ENCODE data around the gene PPM1E. TPM values are rescaled to one million over a fixed set of nuclear protein-coding genes. Genes with fewer than 3 reads are reported as not detected.
A peak's percentile ranks its signal among the peaks of the same experiment; 100 is the strongest.

The PPM1E gene
- total RNA-seq, 2 experiments from 2014 or later: 0.19 to 0.40 TPM

DNA sequence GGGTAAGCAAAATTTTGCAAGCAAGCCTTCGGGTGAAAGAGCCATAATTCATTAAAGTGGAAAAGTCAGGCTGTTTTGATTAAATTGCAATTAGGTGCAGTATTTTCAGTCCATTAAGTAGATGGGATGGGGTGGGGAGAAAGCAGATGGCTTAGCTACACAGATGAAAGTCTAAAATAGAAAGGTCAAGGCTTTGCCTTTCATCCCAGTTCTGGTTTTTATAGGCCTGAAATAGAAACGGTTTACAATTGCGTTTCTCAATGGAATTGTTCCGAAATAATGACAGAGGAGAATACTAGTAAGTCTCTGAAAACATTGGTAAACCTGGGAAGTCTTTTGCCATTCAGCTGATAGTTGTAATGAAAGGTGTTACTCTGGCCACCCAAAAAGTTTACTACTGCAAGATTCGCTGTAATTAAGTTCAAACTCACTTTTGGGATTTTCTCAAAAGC, 1.5 kb downstream of the PPM1E start:
- TF ChIP-seq, protein P1, sequence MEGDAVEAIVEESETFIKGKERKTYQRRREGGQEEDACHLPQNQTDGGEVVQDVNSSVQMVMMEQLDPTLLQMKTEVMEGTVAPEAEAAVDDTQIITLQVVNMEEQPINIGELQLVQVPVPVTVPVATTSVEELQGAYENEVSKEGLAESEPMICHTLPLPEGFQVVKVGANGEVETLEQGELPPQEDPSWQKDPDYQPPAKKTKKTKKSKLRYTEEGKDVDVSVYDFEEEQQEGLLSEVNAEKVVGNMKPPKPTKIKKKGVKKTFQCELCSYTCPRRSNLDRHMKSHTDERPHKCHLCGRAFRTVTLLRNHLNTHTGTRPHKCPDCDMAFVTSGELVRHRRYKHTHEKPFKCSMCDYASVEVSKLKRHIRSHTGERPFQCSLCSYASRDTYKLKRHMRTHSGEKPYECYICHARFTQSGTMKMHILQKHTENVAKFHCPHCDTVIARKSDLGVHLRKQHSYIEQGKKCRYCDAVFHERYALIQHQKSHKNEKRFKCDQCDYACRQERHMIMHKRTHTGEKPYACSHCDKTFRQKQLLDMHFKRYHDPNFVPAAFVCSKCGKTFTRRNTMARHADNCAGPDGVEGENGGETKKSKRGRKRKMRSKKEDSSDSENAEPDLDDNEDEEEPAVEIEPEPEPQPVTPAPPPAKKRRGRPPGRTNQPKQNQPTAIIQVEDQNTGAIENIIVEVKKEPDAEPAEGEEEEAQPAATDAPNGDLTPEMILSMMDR (conservative IDR thresholded peaks at IDR 0.05; ENCODE audit: low read length): no peak
- TF ChIP-seq EZH2phosphoT487 (IDR thresholded peaks at IDR 0.05; ENCODE audit: borderline replicate concordance, low read depth, low read length): no peak
- BruUV-seq (replicated peaks): no TSS peak
- CTCF ChIA-PET (ENCODE audit: unreplicated experiment): no interaction called here

DNA sequence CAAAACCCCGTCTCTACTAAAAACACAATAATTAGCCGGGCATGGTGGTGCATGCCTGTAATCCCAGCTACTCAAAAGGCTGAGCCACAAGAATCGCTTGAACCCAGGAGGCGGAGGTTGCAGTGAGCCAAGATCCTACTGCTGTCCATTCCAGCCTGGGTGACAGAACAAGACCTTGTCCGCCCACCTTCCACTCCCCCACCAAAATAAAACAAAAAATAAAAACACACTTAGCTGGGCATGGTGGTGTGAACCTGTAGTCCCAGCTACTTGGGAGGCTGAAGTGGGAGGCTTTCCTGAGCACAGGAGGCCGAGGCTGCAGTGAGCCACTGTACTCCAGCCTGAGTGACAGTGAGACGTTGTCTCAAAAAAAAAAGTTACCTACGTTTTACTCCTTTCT, 3.2 kb downstream of the PPM1E start:
- ChIA-PET CTCF (ENCODE audit: unreplicated experiment) (no interaction called here), POLR2A (interaction anchor here (0.6 kb wide), 1 partner anchor 11 kb away, joined by 5 read pairs; no protein-coding TSS in a partner anchor)
- H3K36me3 ChIP-seq (ENCODE audit: insufficient read depth, low read length): no peaks in the 10 kb centered on the region
- no peak overlapping the region for H2AFZ ChIP-seq (ENCODE audit: low read length)
- no peak overlapping the region for H3K4me2 ChIP-seq (ENCODE audit: low read length)
- BruUV-seq (replicated peaks): no TSS peak
- DNase-seq (ENCODE audit: low spot score): no peak
- no peak overlapping the region for H3K4me3 ChIP-seq (ENCODE audit: low read depth, low read length, poor library complexity, severe bottlenecking)
- H4K20me1 ChIP-seq (ENCODE audit: insufficient read depth, low read length): no peaks in the 10 kb centered on the region
- intact Hi-C loops (cut with micrococcal nuclease; ENCODE audit: unreplicated experiment): no loop called here
- peaks cover 14% of the 10 kb centered on the region for H3K4me1 ChIP-seq (ENCODE audit: insufficient read depth, low read length, poor library complexity, severe bottlenecking)
- no peaks in the 10 kb centered on the region for H3K9me2 ChIP-seq (ENCODE audit: insufficient read depth, low read length)
- TF ChIP-seq EZH2phosphoT487 (IDR thresholded peaks at IDR 0.05; ENCODE audit: borderline replicate concordance, low read depth, low read length): no peak
- TF ChIP-seq, protein P1 (conservative IDR thresholded peaks at IDR 0.05; ENCODE audit: low read length): no peak
- H3K27ac ChIP-seq (ENCODE audit: low read depth, low read length, poor library complexity, severe bottlenecking): no peak overlapping the region
- no peaks in the 10 kb centered on the region for H3K79me2 ChIP-seq (ENCODE audit: insufficient read depth, low read depth, low read length)
- no peaks in the 10 kb centered on the region for H3K9me3 ChIP-seq (ENCODE audit: low read length)

More for the DNA sequence above, 1.5 kb downstream of the PPM1E start:
- intact Hi-C loops (cut with micrococcal nuclease; ENCODE audit: unreplicated experiment): no loop called here
- Histone ChIP-seq H3K36me3 (ENCODE audit: insufficient read depth, low read length) (no peaks in the 10 kb centered on the region), H3K4me2 (ENCODE audit: low read length) (peak overlapping the region; percentile 93), H3K79me2 (ENCODE audit: insufficient read depth, low read depth, low read length) (no peaks in the 10 kb centered on the region), H2AFZ (ENCODE audit: low read length) (no peak overlapping the region), H3K9me2 (ENCODE audit: insufficient read depth, low read length) (no peaks in the 10 kb centered on the region), H3K4me3 (ENCODE audit: low read depth, low read length, poor library complexity, severe bottlenecking) (no peak overlapping the region), H3K27ac (ENCODE audit: low read depth, low read length, poor library complexity, severe bottlenecking) (no peak overlapping the region), H3K4me1 (ENCODE audit: insufficient read depth, low read length, poor library complexity, severe bottlenecking) (peaks cover 14% of the 10 kb centered on the region), H4K20me1 (ENCODE audit: insufficient read depth, low read length) (no peaks in the 10 kb centered on the region), H3K9me3 (ENCODE audit: low read length) (no peaks in the 10 kb centered on the region)
- DNase-seq (ENCODE audit: low spot score): no peak
- POLR2A ChIA-PET: interaction anchor here (1.0 kb wide), 1 partner anchor 10 kb away, joined by 3 read pairs; no protein-coding TSS in a partner anchor

DNA sequence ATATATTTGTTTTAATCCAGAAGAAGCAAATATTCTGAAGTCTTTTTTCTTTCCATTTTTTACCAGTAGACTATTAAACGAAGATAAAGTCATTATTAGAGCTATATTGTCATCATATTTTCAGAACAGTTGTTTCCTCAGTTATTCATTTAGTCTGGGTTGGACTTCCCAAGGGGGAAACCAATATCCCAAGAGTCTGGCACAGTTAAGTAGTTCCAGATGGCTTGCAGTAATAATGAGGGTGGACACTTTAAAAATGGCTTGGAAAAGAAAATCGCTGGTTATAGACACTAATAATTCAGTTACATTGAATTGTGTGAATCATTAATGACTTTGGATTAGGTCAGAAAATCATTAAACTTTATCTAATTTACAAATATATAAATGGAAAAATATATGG, 3.9 kb downstream of the PPM1E start:
- no peaks in the 10 kb centered on the region for H4K20me1 ChIP-seq (ENCODE audit: insufficient read depth, low read length)
- no peaks in the 10 kb centered on the region for H3K79me2 ChIP-seq (ENCODE audit: insufficient read depth, low read depth, low read length)
- ChIA-PET POLR2A (no interaction called here), CTCF (ENCODE audit: unreplicated experiment) (no interaction called here)
- no peak for TF ChIP-seq EZH2phosphoT487 (IDR thresholded peaks at IDR 0.05; ENCODE audit: borderline replicate concordance, low read depth, low read length)
- TF ChIP-seq, protein P1 (conservative IDR thresholded peaks at IDR 0.05; ENCODE audit: low read length): no peak
- no peaks in the 10 kb centered on the region for H3K9me3 ChIP-seq (ENCODE audit: low read length)
- H3K4me2 ChIP-seq (ENCODE audit: low read length): no peak overlapping the region
- H3K36me3 ChIP-seq (ENCODE audit: insufficient read depth, low read length): no peaks in the 10 kb centered on the region
- intact Hi-C loops (cut with micrococcal nuclease; ENCODE audit: unreplicated experiment): no loop called here
- no peak overlapping the region for H3K27ac ChIP-seq (ENCODE audit: low read depth, low read length, poor library complexity, severe bottlenecking)
- no peak overlapping the region for H3K4me3 ChIP-seq (ENCODE audit: low read depth, low read length, poor library complexity, severe bottlenecking)
- peaks cover 14% of the 10 kb centered on the region for H3K4me1 ChIP-seq (ENCODE audit: insufficient read depth, low read length, poor library complexity, severe bottlenecking)
- DNase-seq (ENCODE audit: low spot score): no peak
- no TSS peak for BruUV-seq (replicated peaks)
- H2AFZ ChIP-seq (ENCODE audit: low read length): no peak overlapping the region
- no peaks in the 10 kb centered on the region for H3K9me2 ChIP-seq (ENCODE audit: insufficient read depth, low read length)
